Muscle layer of colon (tissue), 2 donors: Measurements from ENCODE around the gene TBRG4.

Experiments used
- H3K27ac ChIP-seq: one replicate; pipeline ENCODE4 v1.7.0; 2013; ENCODE audit warnings: low read depth, mild to moderate bottlenecking, low read length, moderate library complexity
- H3K27me3 ChIP-seq, 2 donors: one replicate each; pipeline ENCODE4 v1.7.0; 2013; ENCODE audit warnings: low read length in 2 of 2, mild to moderate bottlenecking in 2 of 2; ENCODE audit not compliant: insufficient read depth in 2 of 2, control insufficient read depth in 1 of 2
- H3K36me3 ChIP-seq: one replicate; pipeline ENCODE4 v1.7.0; 2013; ENCODE audit warnings: mild to moderate bottlenecking, low read length; ENCODE audit not compliant: insufficient read depth
- H3K4me1 ChIP-seq: one replicate; pipeline ENCODE4 v1.7.0; 2013; ENCODE audit warnings: mild to moderate bottlenecking, low read length; ENCODE audit not compliant: insufficient read depth
- H3K4me3 ChIP-seq, 2 donors: one replicate each; pipeline ENCODE4 v1.7.0; 2013; ENCODE audit warnings: low read length in 2 of 2, low read depth in 1 of 2, mild to moderate bottlenecking in 1 of 2, moderate library complexity in 1 of 2
- H3K9ac ChIP-seq: one replicate; pipeline ENCODE4 v1.7.0; 2013; ENCODE audit warnings: low read length
- H3K9me3 ChIP-seq: one replicate; pipeline ENCODE4 v1.7.0; 2013; ENCODE audit warnings: mild to moderate bottlenecking, low read length
- donor health status: abdominal sarcoma.
- donor health status: Adenocarcinoma of cecum.

TBRG4 gene

GRCh38 chr7:45112648-45113047, 1.2 kb upstream of the TBRG4 start:
- Histone ChIP-seq H3K27me3 (no peaks in the 10 kb centered on the region), H3K4me3 (peak overlapping the region in 1 of 2 donors; percentile 77), H3K9ac (no peak overlapping the region), H3K9me3 (no peaks in the 10 kb centered on the region), H3K4me1 (peaks cover 30% of the 10 kb centered on the region), H3K36me3 (peaks cover 16% of the 10 kb centered on the region), H3K27ac (no peak overlapping the region)

- H3K27me3 ChIP-seq, result no peaks in the 10 kb centered on the region
- H3K4me1 ChIP-seq, result peaks cover 35% of the 10 kb centered on the region
- no peak overlapping the region for H3K9ac ChIP-seq
- H3K27ac ChIP-seq, result no peak overlapping the region
- peaks cover 53% of the 10 kb centered on the region for H3K36me3 ChIP-seq
- no peak overlapping the region for H3K4me3 ChIP-seq
- H3K9me3 ChIP-seq, result no peaks in the 10 kb centered on the region
Observed at GRCh38 chr7:45108863-45109262, 2.6 kb downstream of the TBRG4 start.

- Histone ChIP-seq H3K4me1 (peaks cover 32% of the 10 kb centered on the region), H3K36me3 (peaks cover 68% of the 10 kb centered on the region), H3K4me3 (no peak overlapping the region), H3K27ac (no peak overlapping the region), H3K27me3 (no peaks in the 10 kb centered on the region), H3K9ac (no peak overlapping the region), H3K9me3 (no peaks in the 10 kb centered on the region)
Observed at GRCh38 chr7:45107356-45107755, 4.1 kb downstream of the TBRG4 start.

- H3K27ac ChIP-seq, result no peak overlapping the region
- no peak overlapping the region for H3K4me3 ChIP-seq
- H3K36me3 ChIP-seq, result peaks cover 74% of the 10 kb centered on the region
- H3K9me3 ChIP-seq, result no peaks in the 10 kb centered on the region
- no peak overlapping the region for H3K9ac ChIP-seq
- peaks cover 28% of the 10 kb centered on the region for H3K4me1 ChIP-seq
- H3K27me3 ChIP-seq, result no peaks in the 10 kb centered on the region
Observed at GRCh38 chr7:45106820-45107219, 4.7 kb downstream of the TBRG4 start.

- Histone ChIP-seq H3K27me3 (no peaks in the 10 kb centered on the region), H3K27ac (no peak overlapping the region), H3K9me3 (no peaks in the 10 kb centered on the region), H3K4me3 (no peak overlapping the region), H3K9ac (no peak overlapping the region), H3K36me3 (peaks cover 85% of the 10 kb centered on the region), H3K4me1 (peaks cover 25% of the 10 kb centered on the region)
Observed at GRCh38 chr7:45105588-45106188, 5.8 kb downstream of the TBRG4 start.

- Histone ChIP-seq H3K36me3 (peaks cover 91% of the 10 kb centered on the region), H3K4me1 (peaks cover 18% of the 10 kb centered on the region), H3K9ac (no peak overlapping the region), H3K9me3 (no peaks in the 10 kb centered on the region), H3K27ac (no peak overlapping the region), H3K4me3 (no peak overlapping the region), H3K27me3 (no peaks in the 10 kb centered on the region)
Observed at GRCh38 chr7:45104844-45105587, 6.5 kb downstream of the TBRG4 start.

- Histone ChIP-seq H3K9me3 (no peaks in the 10 kb centered on the region), H3K9ac (no peak overlapping the region), H3K36me3 (peaks cover 98% of the 10 kb centered on the region), H3K4me1 (peaks cover 15% of the 10 kb centered on the region), H3K27ac (no peak overlapping the region), H3K4me3 (no peak overlapping the region), H3K27me3 (no peaks in the 10 kb centered on the region)
Observed at GRCh38 chr7:45103958-45104843, 7.3 kb downstream of the TBRG4 start.

GRCh38 chr7:45102785-45103712, 8.4 kb downstream of the TBRG4 start:
- H3K4me1 ChIP-seq, result peaks cover 9% of the 10 kb centered on the region
- no peak overlapping the region for H3K27ac ChIP-seq
- H3K9me3 ChIP-seq, result no peaks in the 10 kb centered on the region
- no peaks in the 10 kb centered on the region for H3K27me3 ChIP-seq
- H3K4me3 ChIP-seq, result no peak overlapping the region
- H3K9ac ChIP-seq, result no peak overlapping the region
- H3K36me3 ChIP-seq, result peaks cover 95% of the 10 kb centered on the region

- H3K36me3 ChIP-seq, result peaks cover 89% of the 10 kb centered on the region
Observed at GRCh38 chr7:45101748-45102147, 9.7 kb downstream of the TBRG4 start.

GRCh38 chr7:45100761-45101480, 10.6 kb downstream of the TBRG4 start:
- Histone ChIP-seq H3K36me3 (peaks cover 80% of the 10 kb centered on the region), H3K27ac (no peak overlapping the region), H3K9ac (no peak overlapping the region), H3K4me1 (no peaks in the 10 kb centered on the region), H3K4me3 (no peak overlapping the region), H3K9me3 (no peaks in the 10 kb centered on the region), H3K27me3 (no peaks in the 10 kb centered on the region)

More at GRCh38 chr7:45101748-45102147, 9.7 kb downstream of the TBRG4 start:
- H3K27ac ChIP-seq, result no peak overlapping the region
- H3K4me1 ChIP-seq, result no peaks in the 10 kb centered on the region
- no peak overlapping the region for H3K9ac ChIP-seq
- H3K4me3 ChIP-seq, result no peak overlapping the region
- H3K9me3 ChIP-seq, result no peaks in the 10 kb centered on the region
- H3K27me3 ChIP-seq, result no peaks in the 10 kb centered on the region
